Parathyroid adenoma (tissue), 2 donors: ENCODE results near the gene CEP43.

Experiments
- H2AFZ ChIP-seq: fragments of 300-600 bp; sonication (generic); one replicate; pipeline ENCODE4 v1.7.0; 2017; ENCODE audit warnings: antibody characterized with exemption, mild to moderate bottlenecking
- H3K27ac ChIP-seq: fragments of 300-600 bp; sonication (generic); one replicate; pipeline ENCODE4 v1.7.0; 2017
- H3K27me3 ChIP-seq: fragments of 300-600 bp; sonication (generic); one replicate; pipeline ENCODE4 v1.7.0; 2017; ENCODE audit warnings: low read length; ENCODE audit not compliant: control insufficient read depth, insufficient read depth
- H3K36me3 ChIP-seq: fragments of 300-600 bp; sonication (generic); one replicate; pipeline ENCODE4 v1.7.0; 2017; ENCODE audit warnings: low read length; ENCODE audit not compliant: control insufficient read depth, insufficient read depth
- H3K4me1 ChIP-seq: fragments of 300-600 bp; sonication (generic); one replicate; pipeline ENCODE4 v1.7.0; 2017; ENCODE audit warnings: control low read depth
- H3K4me2 ChIP-seq: fragments of 300-600 bp; sonication (generic); one replicate; pipeline ENCODE4 v1.7.0; 2017; ENCODE audit warnings: low read length
- H3K4me3 ChIP-seq: fragments of 300-600 bp; sonication (generic); one replicate; pipeline ENCODE4 v1.7.0; 2017; ENCODE audit warnings: low read depth, low read length
- H3K79me2 ChIP-seq: fragments of 300-600 bp; sonication (generic); one replicate; pipeline ENCODE4 v1.7.0; 2017; ENCODE audit warnings: control low read depth
- H3K9ac ChIP-seq: fragments of 300-600 bp; sonication (generic); one replicate; pipeline ENCODE4 v1.7.0; 2017; ENCODE audit warnings: mild to moderate bottlenecking
- H3K9me3 ChIP-seq: fragments of 300-600 bp; sonication (generic); one replicate; pipeline ENCODE4 v1.7.0; 2017; ENCODE audit warnings: low read length; ENCODE audit not compliant: control insufficient read depth
- TF ChIP-seq, protein P1 (sequence below): fragments of 300-600 bp; sonication (generic); IDR thresholded peaks from one replicate; pipeline ENCODE4 v1.7.0; 2017; ENCODE audit warnings: antibody characterized with exemption, mild to moderate bottlenecking
- donor health status: primary hyperparathyroidism.

The CEP43 gene

DNA sequence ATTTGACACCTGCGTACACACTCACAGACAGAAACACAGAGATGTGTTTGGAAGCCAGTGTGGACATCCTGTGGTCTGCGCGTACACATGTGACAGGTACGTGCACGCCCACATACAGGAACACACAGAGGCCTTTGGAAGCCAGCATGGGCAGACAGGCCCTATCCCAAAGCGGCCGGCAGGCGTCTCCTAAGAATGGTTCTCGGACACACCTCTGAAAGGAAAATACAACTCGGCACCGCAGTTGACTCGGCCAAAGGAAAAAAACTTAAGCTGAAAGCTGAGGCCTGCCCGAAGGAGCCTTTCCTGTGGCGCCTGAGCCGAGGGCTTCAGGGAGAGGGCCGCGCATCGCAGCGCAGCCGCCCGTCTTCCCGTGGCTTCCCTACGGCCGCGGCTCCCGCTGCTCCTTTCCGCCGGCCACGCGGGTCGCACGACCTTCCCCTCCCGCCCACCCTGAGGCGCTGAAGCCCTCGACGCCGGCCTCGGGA is 1.4 kb upstream of the CEP43 start:
- no peak overlapping the region for H3K9ac ChIP-seq
- H3K27me3 ChIP-seq: no peaks in the 10 kb centered on the region
- peaks cover 5% of the 10 kb centered on the region for H3K4me1 ChIP-seq
- TF ChIP-seq, protein P1, sequence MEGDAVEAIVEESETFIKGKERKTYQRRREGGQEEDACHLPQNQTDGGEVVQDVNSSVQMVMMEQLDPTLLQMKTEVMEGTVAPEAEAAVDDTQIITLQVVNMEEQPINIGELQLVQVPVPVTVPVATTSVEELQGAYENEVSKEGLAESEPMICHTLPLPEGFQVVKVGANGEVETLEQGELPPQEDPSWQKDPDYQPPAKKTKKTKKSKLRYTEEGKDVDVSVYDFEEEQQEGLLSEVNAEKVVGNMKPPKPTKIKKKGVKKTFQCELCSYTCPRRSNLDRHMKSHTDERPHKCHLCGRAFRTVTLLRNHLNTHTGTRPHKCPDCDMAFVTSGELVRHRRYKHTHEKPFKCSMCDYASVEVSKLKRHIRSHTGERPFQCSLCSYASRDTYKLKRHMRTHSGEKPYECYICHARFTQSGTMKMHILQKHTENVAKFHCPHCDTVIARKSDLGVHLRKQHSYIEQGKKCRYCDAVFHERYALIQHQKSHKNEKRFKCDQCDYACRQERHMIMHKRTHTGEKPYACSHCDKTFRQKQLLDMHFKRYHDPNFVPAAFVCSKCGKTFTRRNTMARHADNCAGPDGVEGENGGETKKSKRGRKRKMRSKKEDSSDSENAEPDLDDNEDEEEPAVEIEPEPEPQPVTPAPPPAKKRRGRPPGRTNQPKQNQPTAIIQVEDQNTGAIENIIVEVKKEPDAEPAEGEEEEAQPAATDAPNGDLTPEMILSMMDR: peak; percentile 39
- H3K79me2 ChIP-seq: no peaks in the 10 kb centered on the region
- H3K27ac ChIP-seq: no peak overlapping the region
- peak overlapping the region; percentile 83 for H3K4me3 ChIP-seq
- H3K4me2 ChIP-seq: peak overlapping the region; percentile 92
- no peaks in the 10 kb centered on the region for H3K9me3 ChIP-seq
- peak overlapping the region; percentile 59 for H2AFZ ChIP-seq
- H3K36me3 ChIP-seq: no peaks in the 10 kb centered on the region

DNA sequence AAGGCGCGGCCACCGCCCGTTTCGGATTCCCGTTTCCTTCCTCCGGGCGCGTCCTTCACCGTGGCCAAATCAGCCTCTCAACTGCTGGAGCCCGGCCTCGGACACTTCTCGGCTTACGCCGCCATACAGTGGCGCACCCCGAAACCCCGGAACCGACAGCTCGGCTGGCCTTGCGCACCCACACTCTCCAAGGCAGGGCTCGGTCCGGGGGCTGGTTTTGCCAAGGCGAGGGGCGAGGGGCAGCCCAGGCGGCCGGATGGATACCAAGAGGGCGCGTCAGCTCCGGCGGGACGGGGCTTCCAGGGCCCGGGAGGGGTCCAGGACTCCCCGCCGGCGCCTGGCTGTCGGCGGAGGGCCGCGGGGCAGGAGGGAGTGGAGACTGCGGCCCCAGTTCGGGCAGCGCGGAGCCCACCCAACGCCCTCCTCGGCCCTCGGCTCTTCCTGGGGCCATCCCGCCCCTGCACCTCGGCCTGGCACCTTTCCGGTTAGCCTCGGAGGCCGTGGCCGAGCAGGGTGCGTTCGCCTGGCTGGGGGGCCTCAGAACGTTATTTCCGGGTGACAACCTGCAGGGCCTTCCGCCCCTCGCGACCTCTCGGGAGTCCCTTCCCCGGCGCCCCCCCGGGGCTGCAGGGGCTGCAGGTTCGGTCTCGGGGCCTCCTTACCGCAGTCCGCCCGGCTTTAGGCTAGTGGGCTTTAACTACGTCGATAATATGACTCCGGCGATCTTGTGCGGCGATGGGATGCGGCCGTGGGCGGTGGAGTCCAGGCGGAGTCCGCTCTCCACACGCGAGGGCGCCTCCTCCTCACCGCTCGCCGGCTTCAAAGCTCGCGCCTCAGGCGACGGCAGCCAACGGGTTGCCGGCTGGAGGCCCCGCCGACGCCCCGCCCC is 697 bp upstream of the CEP43 start:
- Histone ChIP-seq H3K79me2 (no peaks in the 10 kb centered on the region), H3K9ac (no peak overlapping the region), H3K27me3 (no peaks in the 10 kb centered on the region), H2AFZ (peak overlapping the region; percentile 92), H3K9me3 (no peaks in the 10 kb centered on the region), H3K36me3 (no peaks in the 10 kb centered on the region), H3K4me3 (peak overlapping the region; percentile 83), H3K4me2 (peak overlapping the region; percentile 92), H3K4me1 (peaks cover 5% of the 10 kb centered on the region), H3K27ac (no peak overlapping the region)
- TF ChIP-seq, protein P1: no peak

DNA sequence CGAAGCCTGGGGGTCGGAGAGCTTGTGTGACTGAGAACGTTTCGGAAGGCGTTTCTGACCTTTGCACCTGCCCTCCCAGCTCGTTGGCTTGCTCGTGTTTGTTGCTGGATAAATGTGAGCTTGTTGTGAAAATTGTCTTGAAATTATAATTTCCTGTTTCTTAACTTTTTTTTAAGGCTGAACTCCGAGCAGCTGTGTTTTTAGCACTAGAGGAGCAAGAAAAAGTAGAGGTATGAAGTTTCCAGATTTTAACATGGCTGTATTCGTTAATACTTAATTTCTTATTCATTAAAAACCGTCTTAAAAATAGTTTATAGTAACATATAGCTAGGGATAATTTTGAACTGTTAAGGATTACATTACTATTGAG is 672 bp downstream of the CEP43 start:
- Histone ChIP-seq H3K4me3 (peak overlapping the region; percentile 83), H3K27me3 (no peaks in the 10 kb centered on the region), H3K4me1 (peaks cover 5% of the 10 kb centered on the region), H3K9ac (peak overlapping the region; percentile 55), H3K4me2 (peak overlapping the region; percentile 92), H3K36me3 (no peaks in the 10 kb centered on the region), H3K27ac (peak overlapping the region; percentile 52), H3K9me3 (no peaks in the 10 kb centered on the region), H2AFZ (peak overlapping the region; percentile 92), H3K79me2 (no peaks in the 10 kb centered on the region)
- TF ChIP-seq, protein P1: no peak

DNA sequence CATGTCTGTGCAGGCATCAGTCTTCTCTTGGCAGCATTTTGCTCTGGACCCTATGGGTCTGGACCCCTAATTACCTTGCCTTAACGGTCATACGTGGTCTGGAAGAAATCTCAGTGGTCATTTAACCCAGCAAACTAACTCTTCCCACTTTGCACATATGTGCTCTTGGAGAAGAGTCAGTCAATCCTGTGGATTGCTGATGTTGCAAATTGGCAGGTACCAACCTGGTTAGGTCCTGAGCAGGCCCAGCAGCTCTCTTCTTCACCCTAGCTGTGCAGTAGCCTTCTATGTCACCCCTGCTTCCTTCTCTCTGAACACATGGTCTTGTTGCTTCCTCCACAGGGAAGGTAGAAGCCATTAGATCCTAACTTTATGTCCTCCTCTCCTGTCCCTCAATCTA is 1.6 kb downstream of the CEP43 start:
- H2AFZ ChIP-seq: no peak overlapping the region
- H3K36me3 ChIP-seq: no peaks in the 10 kb centered on the region
- H3K27ac ChIP-seq: no peak overlapping the region
- no peaks in the 10 kb centered on the region for H3K9me3 ChIP-seq
- peak overlapping the region; percentile 17 for H3K4me2 ChIP-seq
- no peak overlapping the region for H3K9ac ChIP-seq
- TF ChIP-seq, protein P1: no peak
- H3K79me2 ChIP-seq: peaks cover 1% of the 10 kb centered on the region
- no peaks in the 10 kb centered on the region for H3K27me3 ChIP-seq
- H3K4me1 ChIP-seq: peaks cover 5% of the 10 kb centered on the region
- H3K4me3 ChIP-seq: peak overlapping the region; percentile 83
